Measurements from ENCODE around the gene DCST2. TPM values are rescaled to one million over a fixed set of nuclear protein-coding genes. Genes with fewer than 3 reads are reported as not detected.

DCST2 gene
- total and polyA plus RNA-seq, 2 donors from 2014 or later, result 0.43 to 1.4 TPM

- no peaks in the 10 kb centered on the region for H3K36me3 ChIP-seq (ENCODE audit: control insufficient read depth in 2 of 3, insufficient read depth in 3 of 3, low read length in 3 of 3)
- TF ChIP-seq CTCF (IDR thresholded peaks at IDR 0.05; ENCODE audit: borderline replicate concordance, extremely low read depth, insufficient read depth), result no peak
- FAIRE-seq (no peak), DNase-seq (peak in 2 of 5 donors; percentile 32 to 69)
- no peaks in the 10 kb centered on the region for H3K27me3 ChIP-seq (ENCODE audit: control insufficient read depth, insufficient read depth, low read length)
- peak overlapping the region; percentile 33 to 43 for H3K27ac ChIP-seq (ENCODE audit: low read depth in 2 of 2, low read length in 2 of 2)
- H3K9me3 ChIP-seq (ENCODE audit: control insufficient read depth in 2 of 3, insufficient read depth in 1 of 3, low read length in 3 of 3), result no peaks in the 10 kb centered on the region
- H3K9ac ChIP-seq (ENCODE audit: low read length in 3 of 3), result peak overlapping the region in 1 of 3 donors; percentile 40
- peaks cover 2 to 42% (median 31%) of the 10 kb centered on the region in 3 donors for H3K4me1 ChIP-seq (ENCODE audit: control insufficient read depth in 2 of 3, insufficient read depth in 2 of 3, low read depth in 1 of 3, low read length in 3 of 3)
- peak overlapping the region in 1 of 3 donors; percentile 13 for H3K4me3 ChIP-seq (ENCODE audit: low read length in 3 of 3)
- intact Hi-C loops (cut with DNase I), result no loop called here
These were observed 26.9 kb downstream of the DCST2 start for GRCh38 chr1:155006601-155007101.

GRCh38 chr1:155005076-155006011 is 28.2 kb downstream of the DCST2 start:
- H3K4me1 ChIP-seq (ENCODE audit: control insufficient read depth in 2 of 3, insufficient read depth in 2 of 3, low read depth in 1 of 3, low read length in 3 of 3), result peaks cover 2 to 38% (median 31%) of the 10 kb centered on the region in 3 donors

GRCh38 chr1:155004352-155005075 is 29.1 kb downstream of the DCST2 start:
- intact Hi-C loops (cut with DNase I), result no loop called here
- Histone ChIP-seq H3K36me3 (ENCODE audit: control insufficient read depth in 2 of 3, insufficient read depth in 3 of 3, low read length in 3 of 3) (no peaks in the 10 kb centered on the region), H3K4me3 (ENCODE audit: low read length in 3 of 3) (peak overlapping the region; percentile 42 to 99 (median 80)), H3K9ac (ENCODE audit: low read length in 3 of 3) (peak overlapping the region in 2 of 3 donors; percentile 84 to 99), H3K4me1 (ENCODE audit: control insufficient read depth in 2 of 3, insufficient read depth in 2 of 3, low read depth in 1 of 3, low read length in 3 of 3) (peaks cover 2 to 44% (median 35%) of the 10 kb centered on the region in 3 donors), H3K27me3 (ENCODE audit: control insufficient read depth, insufficient read depth, low read length) (no peaks in the 10 kb centered on the region), H3K9me3 (ENCODE audit: control insufficient read depth in 2 of 3, insufficient read depth in 1 of 3, low read length in 3 of 3) (no peaks in the 10 kb centered on the region), H3K27ac (ENCODE audit: low read depth in 2 of 2, low read length in 2 of 2) (peak overlapping the region; percentile 96 to 97)
- DNase-seq, result no peak
- no peak for TF ChIP-seq CTCF (IDR thresholded peaks at IDR 0.05; ENCODE audit: borderline replicate concordance, extremely low read depth, insufficient read depth)
- FAIRE-seq, result no peak

More at GRCh38 chr1:155005076-155006011, 28.2 kb downstream of the DCST2 start:
- Histone ChIP-seq H3K9me3 (ENCODE audit: control insufficient read depth in 2 of 3, insufficient read depth in 1 of 3, low read length in 3 of 3) (no peaks in the 10 kb centered on the region), H3K27ac (ENCODE audit: low read depth in 2 of 2, low read length in 2 of 2) (peak overlapping the region; percentile 18 to 96), H3K4me3 (ENCODE audit: low read length in 3 of 3) (peak overlapping the region in 2 of 3 donors; percentile 80 to 99), H3K27me3 (ENCODE audit: control insufficient read depth, insufficient read depth, low read length) (no peaks in the 10 kb centered on the region), H3K9ac (ENCODE audit: low read length in 3 of 3) (peak overlapping the region in 2 of 3 donors; percentile 16 to 57), H3K36me3 (ENCODE audit: control insufficient read depth in 2 of 3, insufficient read depth in 3 of 3, low read length in 3 of 3) (no peaks in the 10 kb centered on the region)
- TF ChIP-seq CTCF (IDR thresholded peaks at IDR 0.05; ENCODE audit: borderline replicate concordance, extremely low read depth, insufficient read depth), result no peak
- peak in 1 of 5 donors; percentile 68 for DNase-seq
- intact Hi-C loops (cut with DNase I), result no loop called here
- FAIRE-seq, result no peak
